K562 (cell line): Measurements from ENCODE around the gene PPM1H. TPM values are rescaled to one million over a fixed set of nuclear protein-coding genes. Genes with fewer than 3 reads are reported as not detected.

Source experiments
- ATAC-seq: fragments of 200-7000 bp; cut with Tn5 transposase; 3 replicates; pipeline ENCODE4 v1.9.1; 2020; ENCODE audit warnings: moderate library complexity
- BruUV-seq: library from RNA; stranded (reverse); fragments of 400-500 nt; replicated peaks from 2 replicates; lab custom pipeline; 2021; lab: Mats Ljungman, UMichigan
- CTCF ChIA-PET: fragments of 300-600 bp; formaldehyde crosslinking; extraction: SDS; loops from one replicate; lab custom pipeline; 2021; ENCODE audit warnings: low intra/inter-chr PET ratio; lab: Yijun Ruan, JAX
- POLR2A ChIA-PET: fragments of 300-600, 350-650 bp; sonication (Branson Sonifier 250); formaldehyde crosslinking; extraction: SDS; loops from one replicate; lab custom pipeline; 2021; ENCODE audit warnings: antibody characterized with exemption, inconsistent platforms; lab: Yijun Ruan, JAX
- DNase-seq, 4 experiments: peaks; one replicate each; pipeline versions ENCODE4 v3.0.0 to v3.0.0-alpha.2; 2011 to 2018; ENCODE audit warnings: low spot score in 3 of 4, mixed read lengths in 3 of 4; ENCODE audit errors: extremely low read depth in 1 of 4
- FAIRE-seq: peaks from 2 replicates; lab custom pipeline; 2011; peaks lifted over from hg19 to GRCh38; lab: Jason Lieb, UNC
- H2AFZ ChIP-seq: 2 replicates; pipeline ENCODE4 v1.6.0; 2011; ENCODE audit warnings: low read depth, low read length, control low read depth, inconsistent platforms
- H3K27ac ChIP-seq: fragments of 200-600 bp; 3 replicates; pipeline ENCODE4 v1.8.0; 2011; ENCODE audit warnings: low read depth, mild to moderate bottlenecking, control low read depth, inconsistent platforms, low read length, moderate library complexity, mixed read lengths; ENCODE audit errors: extremely low read depth
- H3K27me3 ChIP-seq, 2 experiments: fragments of 300-600 bp in 1 of 2; 2 replicates in 1 of 2; 3 replicates in 1 of 2; pipeline versions ENCODE4 v1.6.0 to v1.8.0; 2011; ENCODE audit warnings: inconsistent platforms in 2 of 2, low read length in 2 of 2, mild to moderate bottlenecking in 1 of 2, mixed read lengths in 1 of 2, moderate library complexity in 1 of 2; ENCODE audit not compliant: control insufficient read depth in 2 of 2, insufficient read depth in 2 of 2
- H3K36me3 ChIP-seq: fragments of 300-600 bp; 3 replicates; pipeline ENCODE4 v1.8.0; 2011; ENCODE audit warnings: mild to moderate bottlenecking, low read length, inconsistent platforms; ENCODE audit not compliant: control insufficient read depth, insufficient read depth
- H3K4me1 ChIP-seq, 2 experiments: fragments of 200-600 bp in 1 of 2; replicated peaks in 1 of 2; 2 replicates in 1 of 2; 3 replicates in 1 of 2; pipeline versions ENCODE4 v1.5.1 to v1.8.0; 2011; ENCODE audit warnings: inconsistent platforms in 2 of 2, low read length in 2 of 2, mild to moderate bottlenecking in 1 of 2, mixed read lengths in 1 of 2, moderate library complexity in 1 of 2; ENCODE audit not compliant: control insufficient read depth in 2 of 2, insufficient read depth in 2 of 2
- H3K4me2 ChIP-seq: 2 replicates; pipeline ENCODE4 v1.6.1; 2011; ENCODE audit warnings: low read length, control low read depth, inconsistent platforms, mixed read lengths; ENCODE audit not compliant: insufficient read depth
- H3K4me3 ChIP-seq: fragments of 200-600 bp; sonication (generic), shearing (Covaris generic); 2 replicates; pipeline ENCODE4 v1.5.1; 2016; ENCODE audit warnings: control low read depth, inconsistent platforms
- H3K79me2 ChIP-seq: fragments of 200-600 bp; 3 replicates; pipeline ENCODE4 v1.8.0; 2011; ENCODE audit warnings: low read length, inconsistent platforms; ENCODE audit not compliant: control insufficient read depth, insufficient read depth
- H3K9ac ChIP-seq, 2 experiments: 2 replicates each; pipeline versions ENCODE4 v1.6.0 to v1.6.1; 2011; ENCODE audit warnings: low read depth in 2 of 2, low read length in 2 of 2, control low read depth in 1 of 2, inconsistent platforms in 1 of 2, mild to moderate bottlenecking in 1 of 2, mixed read lengths in 1 of 2; ENCODE audit not compliant: insufficient read depth in 1 of 2
- H3K9me1 ChIP-seq: one replicate; pipeline ENCODE4 v1.6.0; 2011; ENCODE audit warnings: inconsistent platforms, mild to moderate bottlenecking, low read length, moderate library complexity; ENCODE audit not compliant: control insufficient read depth, insufficient read depth
- H3K9me3 ChIP-seq: replicated peaks from 2 replicates; pipeline ENCODE4 v1.5.1; 2011; ENCODE audit warnings: low read depth, low read length, inconsistent platforms; ENCODE audit not compliant: control insufficient read depth, insufficient read depth
- H4K20me1 ChIP-seq: replicated peaks from 2 replicates; pipeline ENCODE4 v1.6.1; 2011; ENCODE audit warnings: low read length, inconsistent platforms, mixed read lengths; ENCODE audit not compliant: control insufficient read depth, insufficient read depth
- ZNF217 ChIP-seq: sonication (generic); formaldehyde crosslinking; IDR thresholded peaks from 2 replicates; pipeline ENCODE4 v1.8.0; 2022; ENCODE audit warnings: mild to moderate bottlenecking, missing genetic modification reagents
- WGBS: fragments of 100-300 bp; shearing (Covaris generic); methylation state at CpG from one replicate; pipeline ENCODE4 v1.1.6; 2016; ENCODE audit warnings: low coverage, mixed read lengths; ENCODE audit not compliant: insufficient coverage; ENCODE audit errors: missing lambda C conversion rate; 5-methylcytosine and 5-hydroxymethylcytosine counted together
- in situ Hi-C: fragments of 300-500 bp; cut with MboI; formaldehyde crosslinking; loops from 4 replicates; pipeline ENCODE4 v1.15.0; 2018; ENCODE audit warnings: inconsistent platforms, mixed read lengths
- intact Hi-C: fragments of 100-400 bp; cut with micrococcal nuclease; formaldehyde crosslinking; loops from 2 replicates; pipeline ENCODE4 v1.14.2; 2022
- polyA plus RNA-seq, 8 experiments: library from polyadenylated mRNA; depleted of rRNA in 4 of 8; stranded (reverse) in 5 of 8; unstranded in 3 of 8; fragments of >200 nt; fragmentation: Nextera tagmentation in 2 of 8; fragmentation: Illumina TruSeq in 1 of 8; extraction: Ambion mirVana in 2 of 8; extraction: Trizol in 1 of 8; gene quantifications; 2 replicates each; pipeline versions ENCODE4 v1.2.1 to v1.2.3, GENCODE V29; 2011 to 2014; ENCODE audit warnings: inconsistent platforms in 1 of 8, missing spikeins in 1 of 8
- total RNA-seq, 7 experiments: library from RNA; depleted of rRNA in 6 of 7; stranded (reverse); fragments of >200 nt in 6 of 7; fragmentation: Illumina TruSeq in 2 of 7; extraction: Trizol in 2 of 7; gene quantifications; 2 replicates each; pipeline versions ENCODE4 v1.2.1 to v1.2.3, GENCODE V29; 2011 to 2021; ENCODE audit warnings: low replicate concordance in 1 of 7
- TF ChIP-seq, protein P1 (sequence below), 2 experiments: fragments of 150-350 bp in 1 of 2; IDR thresholded peaks; 2 replicates each; pipeline ENCODE4 v1.6.1; 2012 to 2016; ENCODE audit warnings: low read depth in 2 of 2, low read length in 2 of 2, mild to moderate bottlenecking in 1 of 2, moderate library complexity in 1 of 2

The PPM1H gene
- total and polyA plus RNA-seq, 9 of the 15 experiments (the other 6 are each of a cell fraction or from before 2014, with no cell fraction given) = 5.3 to 29.3 (median 11.3) TPM

DNA sequence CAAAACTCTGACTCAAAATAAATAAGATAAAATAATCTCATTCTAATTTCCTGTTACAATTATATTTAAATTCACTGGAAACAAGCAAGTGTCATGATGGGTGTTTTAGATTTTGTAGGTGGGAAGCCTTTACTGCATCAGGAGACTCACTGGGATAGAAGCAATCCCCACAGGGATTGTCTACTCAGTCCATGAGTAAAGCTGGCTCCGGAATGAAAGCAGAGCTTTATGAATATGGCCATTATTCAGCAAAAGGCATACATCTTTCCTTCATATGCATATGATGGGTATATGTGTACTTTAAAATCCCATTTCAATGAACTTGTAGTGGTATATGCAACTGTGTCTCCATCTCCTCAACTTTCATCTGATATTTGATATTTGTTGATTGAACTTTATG is 25.4 kb upstream of the PPM1H start:
- WGBS = 27% methylated on average over 1 of the region's 1 CpG
- CTCF ChIA-PET = no interaction called here
- Histone ChIP-seq H3K9ac (no peak overlapping the region), H4K20me1 (no peaks in the 10 kb centered on the region), H3K4me3 (no peak overlapping the region), H3K4me1 (no peaks in the 10 kb centered on the region), H3K79me2 (no peaks in the 10 kb centered on the region), H3K4me2 (no peak overlapping the region), H3K36me3 (no peaks in the 10 kb centered on the region), H3K27ac (no peak overlapping the region), H3K9me1 (no peaks in the 10 kb centered on the region), H2AFZ (no peak overlapping the region), H3K27me3 (no peaks in the 10 kb centered on the region), H3K9me3 (no peaks in the 10 kb centered on the region)
- intact Hi-C loops (no loop called here), in situ Hi-C loops (no loop called here)
- POLR2A ChIA-PET = no interaction called here
- ATAC-seq = no peak
- no peak for DNase-seq
- TF ChIP-seq, protein P1, sequence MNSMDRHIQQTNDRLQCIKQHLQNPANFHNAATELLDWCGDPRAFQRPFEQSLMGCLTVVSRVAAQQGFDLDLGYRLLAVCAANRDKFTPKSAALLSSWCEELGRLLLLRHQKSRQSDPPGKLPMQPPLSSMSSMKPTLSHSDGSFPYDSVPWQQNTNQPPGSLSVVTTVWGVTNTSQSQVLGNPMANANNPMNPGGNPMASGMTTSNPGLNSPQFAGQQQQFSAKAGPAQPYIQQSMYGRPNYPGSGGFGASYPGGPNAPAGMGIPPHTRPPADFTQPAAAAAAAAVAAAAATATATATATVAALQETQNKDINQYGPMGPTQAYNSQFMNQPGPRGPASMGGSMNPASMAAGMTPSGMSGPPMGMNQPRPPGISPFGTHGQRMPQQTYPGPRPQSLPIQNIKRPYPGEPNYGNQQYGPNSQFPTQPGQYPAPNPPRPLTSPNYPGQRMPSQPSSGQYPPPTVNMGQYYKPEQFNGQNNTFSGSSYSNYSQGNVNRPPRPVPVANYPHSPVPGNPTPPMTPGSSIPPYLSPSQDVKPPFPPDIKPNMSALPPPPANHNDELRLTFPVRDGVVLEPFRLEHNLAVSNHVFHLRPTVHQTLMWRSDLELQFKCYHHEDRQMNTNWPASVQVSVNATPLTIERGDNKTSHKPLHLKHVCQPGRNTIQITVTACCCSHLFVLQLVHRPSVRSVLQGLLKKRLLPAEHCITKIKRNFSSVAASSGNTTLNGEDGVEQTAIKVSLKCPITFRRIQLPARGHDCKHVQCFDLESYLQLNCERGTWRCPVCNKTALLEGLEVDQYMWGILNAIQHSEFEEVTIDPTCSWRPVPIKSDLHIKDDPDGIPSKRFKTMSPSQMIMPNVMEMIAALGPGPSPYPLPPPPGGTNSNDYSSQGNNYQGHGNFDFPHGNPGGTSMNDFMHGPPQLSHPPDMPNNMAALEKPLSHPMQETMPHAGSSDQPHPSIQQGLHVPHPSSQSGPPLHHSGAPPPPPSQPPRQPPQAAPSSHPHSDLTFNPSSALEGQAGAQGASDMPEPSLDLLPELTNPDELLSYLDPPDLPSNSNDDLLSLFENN (IDR thresholded peaks at IDR 0.05; ENCODE audit: low read depth in 2 of 2, low read length in 2 of 2) = no peak
- TF ChIP-seq ZNF217 (CRISPR knock-in tag) = no peak
- no peak for FAIRE-seq
- BruUV-seq = no TSS peak
